Activated T-helper 2 cell treated with anti-CD3 and anti-CD28 coated beads, Interferon-gamma antibody, Interleukin-2, Interleukin-4, amounts not matched to agents 10 μg/mL and 5 μg/mL and 100 μg/mL, durations not matched to agents 14 hours and 24 hours and 36 hours (primary cell): ENCODE data around the gene PIK3C3. TPM values are rescaled to one million over a fixed set of nuclear protein-coding genes. Genes with fewer than 3 reads are reported as not detected.

Experiments
- DNase-seq: peaks from one replicate; pipeline ENCODE4 v3.0.0; 2021; ENCODE audit warnings: low spot score
- H3K27ac Mint-ChIP-seq: one replicate; pipeline ENCODE4 v1.8.0; 2021; ENCODE audit warnings: mixed read lengths
- H3K27me3 Mint-ChIP-seq: one replicate; pipeline ENCODE4 v1.8.0; 2021; ENCODE audit warnings: low read depth, mixed read lengths
- H3K36me3 Mint-ChIP-seq: one replicate; pipeline ENCODE4 v1.8.0; 2021; ENCODE audit warnings: low read depth, mixed read lengths
- H3K4me1 Mint-ChIP-seq: one replicate; pipeline ENCODE4 v1.8.0; 2021; ENCODE audit warnings: low read depth, mixed read lengths
- H3K4me3 Mint-ChIP-seq: one replicate; pipeline ENCODE4 v1.8.0; 2021; ENCODE audit warnings: low read depth, mild to moderate bottlenecking, moderate library complexity, mixed read lengths
- H3K9me3 Mint-ChIP-seq: one replicate; pipeline ENCODE4 v1.8.0; 2021; ENCODE audit warnings: mixed read lengths
- intact Hi-C: fragments of 100-400 bp; cut with micrococcal nuclease; formaldehyde crosslinking; loops from one replicate; pipeline ENCODE4 v1.15.1; 2023
- total RNA-seq: library from RNA; stranded (reverse); gene quantifications from 2 replicates; pipeline ENCODE4 v1.2.3, GENCODE V29; 2022

The PIK3C3 gene
- total RNA-seq, 1 donor from 2014 or later: 51.6 TPM

DNA sequence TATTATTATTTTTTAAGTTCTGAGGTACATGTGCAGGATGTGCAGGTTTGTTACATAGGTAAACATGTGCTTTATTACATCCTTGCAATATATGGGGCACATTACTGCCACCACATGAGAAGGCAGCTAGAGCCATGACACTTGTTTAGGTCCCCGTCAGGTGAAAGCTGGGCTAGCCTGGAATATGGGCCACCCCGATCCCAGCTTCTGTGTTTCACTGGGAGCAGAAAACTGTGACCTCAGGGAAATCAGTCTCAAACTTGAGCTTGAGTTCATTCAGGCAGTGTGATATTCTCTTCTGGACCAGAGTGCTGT is 176.9 kb downstream of the PIK3C3 start:
- Mint-ChIP-seq H3K36me3 (no peaks in the 10 kb centered on the region), H3K4me3 (no peak overlapping the region), H3K9me3 (no peaks in the 10 kb centered on the region), H3K27me3 (peaks cover 2% of the 10 kb centered on the region), H3K4me1 (no peaks in the 10 kb centered on the region), H3K27ac (no peak overlapping the region)
- intact Hi-C loops: no loop called here
- no peak for DNase-seq
